DND-41 (cell line): ENCODE data around the gene ATG16L2.

Experiments
- ATAC-seq: fragments of 200-7000 bp; cut with Tn5 transposase; 3 replicates; pipeline ENCODE4 v1.9.1; 2021; ENCODE audit warnings: low read depth; ENCODE audit not compliant: insufficient read depth
- DNase-seq: peaks from one replicate; pipeline ENCODE4 v3.0.0-alpha.2; 2020
- H2AFZ ChIP-seq: 2 replicates; pipeline ENCODE4 v1.6.0; 2012; ENCODE audit warnings: low read depth, low read length
- H3K27ac ChIP-seq: 2 replicates; pipeline ENCODE4 v1.5.1; 2012; ENCODE audit warnings: low read length, inconsistent platforms
- H3K27me3 ChIP-seq: fragments of 200-600 bp; sonication (generic); 2 replicates; pipeline ENCODE4 v1.6.0; 2012; ENCODE audit warnings: low read length, mild to moderate bottlenecking, inconsistent platforms; ENCODE audit not compliant: insufficient read depth, poor library complexity
- H3K36me3 ChIP-seq: 2 replicates; pipeline ENCODE4 v1.5.1; 2012; ENCODE audit warnings: low read length, inconsistent platforms; ENCODE audit not compliant: insufficient read depth
- H3K4me1 ChIP-seq: 2 replicates; pipeline ENCODE4 v1.5.1; 2012; ENCODE audit warnings: mild to moderate bottlenecking, low read length; ENCODE audit not compliant: insufficient read depth
- H3K4me2 ChIP-seq: 2 replicates; pipeline ENCODE4 v1.6.0; 2012; ENCODE audit warnings: mild to moderate bottlenecking, moderate library complexity, low read length, inconsistent platforms; ENCODE audit not compliant: insufficient read depth
- H3K4me3 ChIP-seq, 2 experiments: fragments of 200-600 bp in 1 of 2; shearing (Covaris generic) in 1 of 2; 2 replicates each; pipeline ENCODE4 v1.5.1; 2012 to 2016; ENCODE audit warnings: inconsistent platforms in 2 of 2, low read length in 2 of 2, mild to moderate bottlenecking in 2 of 2, low read depth in 1 of 2, moderate library complexity in 1 of 2
- H3K79me2 ChIP-seq: 2 replicates; pipeline ENCODE4 v1.6.0; 2012; ENCODE audit warnings: low read length, inconsistent platforms; ENCODE audit not compliant: insufficient read depth
- H3K9ac ChIP-seq: 2 replicates; pipeline ENCODE4 v1.6.0; 2012; ENCODE audit warnings: low read depth, mild to moderate bottlenecking, inconsistent platforms, low read length, moderate library complexity
- H3K9me3 ChIP-seq: 2 replicates; pipeline ENCODE4 v1.5.1; 2012; ENCODE audit warnings: low read length, moderate library complexity, mild to moderate bottlenecking, inconsistent platforms; ENCODE audit not compliant: insufficient read depth, severe bottlenecking
- H4K20me1 ChIP-seq: 2 replicates; pipeline ENCODE4 v1.6.0; 2012; ENCODE audit warnings: low read length; ENCODE audit not compliant: insufficient read depth
- CTCF ChIP-seq: IDR thresholded peaks from 2 replicates; pipeline ENCODE4 v1.5.1; 2012; ENCODE audit warnings: borderline replicate concordance, low read length, moderate library complexity, mild to moderate bottlenecking; ENCODE audit not compliant: poor library complexity, severe bottlenecking; ENCODE audit errors: extremely low read depth
- EZH2 ChIP-seq: IDR thresholded peaks from 3 replicates; pipeline ENCODE4 v1.6.1; 2012; ENCODE audit warnings: borderline replicate concordance, low read depth, mild to moderate bottlenecking, moderate library complexity, low read length, inconsistent platforms; ENCODE audit not compliant: severe bottlenecking

Gene ATG16L2

DNA sequence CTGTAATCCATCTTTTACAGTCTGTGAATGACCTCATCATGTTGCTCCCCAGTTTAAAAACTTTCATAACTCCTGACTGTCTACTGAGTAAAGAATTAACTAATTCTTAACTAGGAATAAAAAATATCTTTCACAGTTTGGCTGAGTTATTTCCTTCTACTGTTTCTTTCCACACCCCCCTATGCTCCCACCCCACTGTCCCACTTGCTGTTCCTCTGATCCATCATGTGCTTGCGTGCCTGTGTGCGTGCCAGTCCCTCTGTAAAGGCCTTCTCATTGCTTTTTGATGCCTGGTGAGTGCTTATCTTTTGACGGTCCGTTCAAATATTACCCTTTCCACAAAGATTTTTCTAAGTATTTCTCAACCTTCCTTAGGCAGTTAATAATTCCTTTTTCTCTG, 55.6 kb downstream of the ATG16L2 start:
- H3K4me2 ChIP-seq: no peak overlapping the region
- H3K9me3 ChIP-seq: no peaks in the 10 kb centered on the region
- no peak overlapping the region for H2AFZ ChIP-seq
- no peaks in the 10 kb centered on the region for H3K4me1 ChIP-seq
- DNase-seq (no peak), ATAC-seq (no peak)
- no peak overlapping the region for H3K9ac ChIP-seq
- H3K27ac ChIP-seq: no peak overlapping the region
- TF ChIP-seq CTCF (no peak), EZH2 (no peak)
- H3K79me2 ChIP-seq: no peaks in the 10 kb centered on the region
- H3K4me3 ChIP-seq: no peak overlapping the region
- peaks cover 17% of the 10 kb centered on the region for H3K36me3 ChIP-seq
- H4K20me1 ChIP-seq: no peaks in the 10 kb centered on the region
- no peaks in the 10 kb centered on the region for H3K27me3 ChIP-seq

GRCh38 chr11:72871119-72871518, 56.9 kb downstream of the ATG16L2 start:
- Histone ChIP-seq H3K27ac (no peak overlapping the region), H3K4me3 (no peak overlapping the region), H3K9ac (no peak overlapping the region), H3K9me3 (no peaks in the 10 kb centered on the region), H3K79me2 (no peaks in the 10 kb centered on the region), H3K4me2 (no peak overlapping the region), H3K27me3 (no peaks in the 10 kb centered on the region), H3K36me3 (peaks cover 19% of the 10 kb centered on the region), H4K20me1 (no peaks in the 10 kb centered on the region), H2AFZ (no peak overlapping the region), H3K4me1 (no peaks in the 10 kb centered on the region)
- no peak for DNase-seq
- TF ChIP-seq EZH2: no peak
- no peak for TF ChIP-seq CTCF
- ATAC-seq: no peak

DNA sequence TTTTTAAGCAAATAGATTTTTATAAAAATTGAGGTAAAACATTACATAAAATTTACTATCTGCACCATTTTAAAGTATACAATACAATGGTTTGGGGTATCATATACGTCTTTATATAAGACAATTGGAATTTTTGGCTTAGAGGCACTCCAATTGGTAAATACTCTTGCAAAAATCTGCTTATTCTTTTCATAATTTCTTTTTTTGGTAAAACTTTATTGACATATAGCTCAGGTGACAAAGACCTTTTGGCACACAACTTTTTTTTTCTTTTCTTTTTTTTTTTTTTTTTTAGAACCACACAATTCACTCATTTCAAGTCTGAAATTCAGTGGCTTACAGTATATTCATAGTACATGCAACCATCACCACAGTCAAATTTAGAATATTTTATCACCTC, 57.8 kb downstream of the ATG16L2 start:
- H3K36me3 ChIP-seq: peaks cover 16% of the 10 kb centered on the region; the same call in 1 of the 2 replicates
- no peaks in the 10 kb centered on the region for H4K20me1 ChIP-seq
- no peaks in the 10 kb centered on the region for H3K27me3 ChIP-seq
- no peak for ATAC-seq
- H3K9me3 ChIP-seq: no peaks in the 10 kb centered on the region
- no peak overlapping the region for H3K4me3 ChIP-seq
- H3K4me1 ChIP-seq: no peaks in the 10 kb centered on the region
- TF ChIP-seq CTCF: no peak
- no peak for TF ChIP-seq EZH2
- no peak overlapping the region for H3K4me2 ChIP-seq
- H3K27ac ChIP-seq: no peak overlapping the region
- no peak overlapping the region for H3K9ac ChIP-seq
- H3K79me2 ChIP-seq: no peaks in the 10 kb centered on the region
- no peak for DNase-seq
- no peak overlapping the region for H2AFZ ChIP-seq

DNA sequence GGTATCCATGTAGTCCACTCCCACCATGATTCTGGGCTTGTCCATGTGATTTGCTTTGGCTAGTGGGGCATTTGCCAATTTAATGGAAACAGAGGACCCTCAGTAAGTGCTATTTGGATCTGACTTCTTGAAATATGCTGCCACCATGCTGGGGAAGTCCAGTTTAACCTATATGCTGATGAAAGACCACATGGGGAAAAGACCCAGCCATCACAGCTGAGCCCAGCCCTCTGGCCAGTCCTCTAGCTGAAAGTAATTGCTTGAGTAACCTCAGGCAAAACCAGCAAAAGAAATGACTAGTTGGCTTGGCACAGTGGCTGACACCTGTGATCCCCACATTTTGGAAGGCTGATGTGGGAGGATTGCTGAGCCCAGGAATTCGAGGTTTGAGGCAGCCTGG, 61.5 kb downstream of the ATG16L2 start:
- H3K4me2 ChIP-seq: no peak overlapping the region
- DNase-seq (no peak), ATAC-seq (no peak)
- no peaks in the 10 kb centered on the region for H3K4me1 ChIP-seq
- H3K9ac ChIP-seq: no peak overlapping the region
- H2AFZ ChIP-seq: no peak overlapping the region
- H4K20me1 ChIP-seq: no peaks in the 10 kb centered on the region
- no peak for TF ChIP-seq EZH2
- TF ChIP-seq CTCF: no peak
- H3K9me3 ChIP-seq: no peaks in the 10 kb centered on the region
- H3K79me2 ChIP-seq: no peaks in the 10 kb centered on the region
- no peaks in the 10 kb centered on the region for H3K27me3 ChIP-seq
- no peak overlapping the region for H3K4me3 ChIP-seq
- H3K36me3 ChIP-seq: peaks cover 11% of the 10 kb centered on the region; the same call in 1 of the 2 replicates
- no peak overlapping the region for H3K27ac ChIP-seq
